GM10248 (cell line): ENCODE data around the gene CDC42BPB.

Source experiments
- CTCF ChIA-PET: fragments of 300-600 bp; sonication (Branson Sonifier 250); formaldehyde crosslinking; extraction: SDS; loops from one replicate; lab custom pipeline; 2021; ENCODE audit warnings: antibody characterized with exemption; lab: Yijun Ruan, JAX
- POLR2A ChIA-PET: fragments of 350-650 bp; sonication (Branson Sonifier 250); formaldehyde crosslinking; extraction: SDS; loops from one replicate; lab custom pipeline; 2020; ENCODE audit warnings: antibody characterized with exemption; lab: Yijun Ruan, JAX
- DNase-seq: peaks from one replicate; pipeline ENCODE4 v3.0.0; 2012; ENCODE audit errors: extremely low spot score
- CTCF ChIP-seq: IDR thresholded peaks from 2 replicates; pipeline ENCODE4 v1.5.1; 2012; ENCODE audit warnings: mild to moderate bottlenecking, low read depth; ENCODE audit errors: extremely low read depth, missing control alignments, control extremely low read depth

The CDC42BPB gene

GRCh38 chr14:102924632-102925588, 132.4 kb downstream of the CDC42BPB start:
- ChIA-PET POLR2A (interaction anchor here (0.6 to 1.4 kb wide), 2 partner anchors 24 to 192 kb away, joined by 4 to 8 read pairs; no protein-coding TSS in a partner anchor), CTCF (interaction anchor here (0.7 to 1.5 kb wide), 3 partner anchors 10 to 229 kb away, joined by 3 to 4 read pairs (median 3); no protein-coding TSS in a partner anchor)
- DNase-seq, result no peak
- TF ChIP-seq CTCF, result no peak

- no peak for DNase-seq
- POLR2A ChIA-PET, result interaction anchor here (0.6 to 1.4 kb wide), 3 partner anchors 23 to 1097 kb away, joined by 3 to 8 read pairs (median 4); no protein-coding TSS in a partner anchor
- CTCF ChIA-PET, result interaction anchor here (1.4 to 1.5 kb wide), 2 partner anchors 11 to 228 kb away, joined by 3 to 4 read pairs; no protein-coding TSS in a partner anchor
Observed at GRCh38 chr14:102923925-102924486, 133.3 kb downstream of the CDC42BPB start.

GRCh38 chr14:102923201-102923924, 134.0 kb downstream of the CDC42BPB start:
- CTCF ChIA-PET, result no interaction called here

More at GRCh38 chr14:102923925-102924486, 133.3 kb downstream of the CDC42BPB start:
- TF ChIP-seq CTCF, result no peak

GRCh38 chr14:102922490-102923200, 134.7 kb downstream of the CDC42BPB start, which contains the start of gene AMN:
TSS of gene AMN (plus strand) at chr14:102922663. CDS start at chr14:102922689, 26 bp downstream.
- ChIA-PET CTCF (no interaction called here), POLR2A (no interaction called here)
- no peak for DNase-seq
- no peak for TF ChIP-seq CTCF

More at GRCh38 chr14:102923201-102923924, 134.0 kb downstream of the CDC42BPB start:
- POLR2A ChIA-PET, result interaction anchor here (0.6 to 1.4 kb wide), 2 partner anchors 22 to 1097 kb away, joined by 3 to 4 read pairs; no protein-coding TSS in a partner anchor
- TF ChIP-seq CTCF, result no peak
- no peak for DNase-seq

- POLR2A ChIA-PET, result no interaction called here
- DNase-seq, result no peak
- CTCF ChIA-PET, result no interaction called here
- TF ChIP-seq CTCF, result no peak
Observed at GRCh38 chr14:102920998-102921304, 136.4 kb downstream of the CDC42BPB start.
